ENCODE measurements around the gene RAD50.

Gene RAD50

DNA sequence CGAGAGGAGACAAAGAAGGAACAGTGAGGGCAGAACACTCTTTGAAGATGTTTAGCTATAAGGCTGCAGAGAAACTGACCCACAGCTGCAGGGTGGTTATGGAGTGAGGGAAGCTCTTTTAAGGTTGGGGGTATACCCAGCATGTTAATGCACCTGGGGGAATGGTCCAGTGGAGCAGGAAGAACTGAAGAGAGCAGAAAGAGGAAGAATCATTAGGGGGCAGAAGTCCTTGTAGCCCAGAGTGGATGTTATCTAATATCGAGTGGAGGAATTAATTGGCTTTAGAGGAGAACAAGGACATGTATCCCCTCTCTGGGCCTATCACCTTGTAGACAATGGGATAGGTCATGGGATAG is 124.7 kb downstream of the RAD50 start:
- peaks cover 0 to 11% (median 6%) of the 10 kb centered on the region in 5 donors for H3K4me1 ChIP-seq (ENCODE audit: control insufficient read depth in 5 of 5, insufficient read depth in 5 of 5, low read length in 5 of 5)
- no peak overlapping the region for H3K27ac ChIP-seq (ENCODE audit: low read depth, low read length)

DNA sequence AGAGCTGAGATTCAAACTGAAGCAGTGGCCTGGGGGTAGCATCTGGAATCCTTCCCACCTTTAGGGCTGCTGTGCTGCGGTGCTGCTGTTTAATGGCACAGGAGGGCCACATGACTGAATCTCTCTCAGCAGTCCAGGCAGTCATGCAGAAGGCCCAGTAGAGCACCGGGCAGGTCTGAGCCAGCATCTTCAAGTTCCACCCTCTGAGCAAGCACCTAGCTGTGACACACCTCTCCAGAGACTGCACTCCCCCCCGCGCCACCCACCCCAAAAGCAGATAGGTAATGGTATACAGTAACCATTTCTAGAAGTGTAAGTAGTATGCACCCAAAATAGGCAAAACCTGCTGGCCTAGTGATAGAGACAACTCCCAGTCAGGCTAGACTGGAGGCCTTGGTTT is 125.2 kb downstream of the RAD50 start:
- peaks cover 0 to 7% (median 3%) of the 10 kb centered on the region in 5 donors for H3K4me1 ChIP-seq (ENCODE audit: control insufficient read depth in 5 of 5, insufficient read depth in 5 of 5, low read length in 5 of 5)
- no peaks in the 10 kb centered on the region for H3K9me3 ChIP-seq (ENCODE audit: control insufficient read depth in 5 of 5, low read length in 5 of 5)
- H3K27me3 ChIP-seq (ENCODE audit: control insufficient read depth in 5 of 5, insufficient read depth in 4 of 5, low read length in 5 of 5) = no peaks in the 10 kb centered on the region
- H3K9ac ChIP-seq (ENCODE audit: low read length in 5 of 5) = no peak overlapping the region
- H3K27ac ChIP-seq (ENCODE audit: low read depth, low read length) = no peak overlapping the region
- H3K4me3 ChIP-seq (ENCODE audit: low read depth in 1 of 5, low read length in 5 of 5) = no peak overlapping the region
- no peaks in the 10 kb centered on the region for H3K36me3 ChIP-seq (ENCODE audit: control insufficient read depth in 5 of 5, insufficient read depth in 5 of 5, low read length in 5 of 5)

More for the DNA sequence above, 124.7 kb downstream of the RAD50 start:
- Histone ChIP-seq H3K36me3 (ENCODE audit: control insufficient read depth in 5 of 5, insufficient read depth in 5 of 5, low read length in 5 of 5) (no peaks in the 10 kb centered on the region), H3K4me3 (ENCODE audit: low read depth in 1 of 5, low read length in 5 of 5) (no peak overlapping the region), H3K9ac (ENCODE audit: low read length in 5 of 5) (no peak overlapping the region), H3K27me3 (ENCODE audit: control insufficient read depth in 5 of 5, insufficient read depth in 4 of 5, low read length in 5 of 5) (no peaks in the 10 kb centered on the region), H3K9me3 (ENCODE audit: control insufficient read depth in 5 of 5, low read length in 5 of 5) (no peaks in the 10 kb centered on the region)

GRCh38 chr5:132684491-132684890 is 127.7 kb downstream of the RAD50 start:
- Histone ChIP-seq H3K4me1 (ENCODE audit: control insufficient read depth in 5 of 5, insufficient read depth in 5 of 5, low read length in 5 of 5) (no peaks in the 10 kb centered on the region), H3K9ac (ENCODE audit: low read length in 5 of 5) (no peak overlapping the region), H3K27me3 (ENCODE audit: control insufficient read depth in 5 of 5, insufficient read depth in 4 of 5, low read length in 5 of 5) (no peaks in the 10 kb centered on the region), H3K27ac (ENCODE audit: low read depth, low read length) (no peak overlapping the region), H3K4me3 (ENCODE audit: low read depth in 1 of 5, low read length in 5 of 5) (no peak overlapping the region), H3K9me3 (ENCODE audit: control insufficient read depth in 5 of 5, low read length in 5 of 5) (no peaks in the 10 kb centered on the region), H3K36me3 (ENCODE audit: control insufficient read depth in 5 of 5, insufficient read depth in 5 of 5, low read length in 5 of 5) (no peaks in the 10 kb centered on the region)

- H3K4me1 ChIP-seq (ENCODE audit: control insufficient read depth in 5 of 5, insufficient read depth in 5 of 5, low read length in 5 of 5) = no peaks in the 10 kb centered on the region
- no peak overlapping the region for H3K4me3 ChIP-seq (ENCODE audit: low read depth in 1 of 5, low read length in 5 of 5)
- no peak overlapping the region for H3K27ac ChIP-seq (ENCODE audit: low read depth, low read length)
- no peaks in the 10 kb centered on the region for H3K27me3 ChIP-seq (ENCODE audit: control insufficient read depth in 5 of 5, insufficient read depth in 4 of 5, low read length in 5 of 5)
- H3K36me3 ChIP-seq (ENCODE audit: control insufficient read depth in 5 of 5, insufficient read depth in 5 of 5, low read length in 5 of 5) = no peaks in the 10 kb centered on the region
- H3K9ac ChIP-seq (ENCODE audit: low read length in 5 of 5) = no peak overlapping the region
- H3K9me3 ChIP-seq (ENCODE audit: control insufficient read depth in 5 of 5, low read length in 5 of 5) = no peaks in the 10 kb centered on the region
Measured at GRCh38 chr5:132684922-132685720, 128.3 kb downstream of the RAD50 start.

GRCh38 chr5:132686193-132686592 is 129.4 kb downstream of the RAD50 start:
- H3K27me3 ChIP-seq (ENCODE audit: control insufficient read depth in 5 of 5, insufficient read depth in 4 of 5, low read length in 5 of 5) = no peaks in the 10 kb centered on the region
- H3K9me3 ChIP-seq (ENCODE audit: control insufficient read depth in 5 of 5, low read length in 5 of 5) = no peaks in the 10 kb centered on the region
- no peak overlapping the region for H3K4me3 ChIP-seq (ENCODE audit: low read depth in 1 of 5, low read length in 5 of 5)
- no peak overlapping the region for H3K27ac ChIP-seq (ENCODE audit: low read depth, low read length)
- no peak overlapping the region for H3K9ac ChIP-seq (ENCODE audit: low read length in 5 of 5)
- H3K4me1 ChIP-seq (ENCODE audit: control insufficient read depth in 5 of 5, insufficient read depth in 5 of 5, low read length in 5 of 5) = no peaks in the 10 kb centered on the region
- H3K36me3 ChIP-seq (ENCODE audit: control insufficient read depth in 5 of 5, insufficient read depth in 5 of 5, low read length in 5 of 5) = no peaks in the 10 kb centered on the region

DNA sequence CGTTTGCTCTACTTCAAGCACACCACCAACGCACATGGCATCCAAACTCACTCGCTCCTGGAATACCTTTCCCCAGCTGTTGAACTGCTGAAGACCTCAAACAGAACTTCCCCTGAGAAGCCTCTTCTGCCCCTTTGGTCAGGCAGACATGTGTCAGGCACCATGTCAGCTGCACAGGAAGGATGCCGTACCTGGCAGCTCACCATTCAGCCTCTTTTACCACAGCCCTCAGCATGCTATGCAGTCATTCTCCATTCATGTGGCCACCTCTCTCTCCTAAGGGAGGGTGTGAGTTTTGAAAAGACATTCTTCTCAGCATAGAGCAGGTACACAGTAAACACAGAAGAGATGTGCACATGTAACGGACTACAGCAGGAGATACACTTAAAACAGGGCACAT is 131.2 kb downstream of the RAD50 start:
- no peak overlapping the region for H3K9ac ChIP-seq (ENCODE audit: low read length in 5 of 5)
- no peak overlapping the region for H3K27ac ChIP-seq (ENCODE audit: low read depth, low read length)
- no peaks in the 10 kb centered on the region for H3K4me1 ChIP-seq (ENCODE audit: control insufficient read depth in 5 of 5, insufficient read depth in 5 of 5, low read length in 5 of 5)
- no peaks in the 10 kb centered on the region for H3K27me3 ChIP-seq (ENCODE audit: control insufficient read depth in 5 of 5, insufficient read depth in 4 of 5, low read length in 5 of 5)
- H3K36me3 ChIP-seq (ENCODE audit: control insufficient read depth in 5 of 5, insufficient read depth in 5 of 5, low read length in 5 of 5) = no peaks in the 10 kb centered on the region
- H3K4me3 ChIP-seq (ENCODE audit: low read depth in 1 of 5, low read length in 5 of 5) = no peak overlapping the region
- no peaks in the 10 kb centered on the region for H3K9me3 ChIP-seq (ENCODE audit: control insufficient read depth in 5 of 5, low read length in 5 of 5)

DNA sequence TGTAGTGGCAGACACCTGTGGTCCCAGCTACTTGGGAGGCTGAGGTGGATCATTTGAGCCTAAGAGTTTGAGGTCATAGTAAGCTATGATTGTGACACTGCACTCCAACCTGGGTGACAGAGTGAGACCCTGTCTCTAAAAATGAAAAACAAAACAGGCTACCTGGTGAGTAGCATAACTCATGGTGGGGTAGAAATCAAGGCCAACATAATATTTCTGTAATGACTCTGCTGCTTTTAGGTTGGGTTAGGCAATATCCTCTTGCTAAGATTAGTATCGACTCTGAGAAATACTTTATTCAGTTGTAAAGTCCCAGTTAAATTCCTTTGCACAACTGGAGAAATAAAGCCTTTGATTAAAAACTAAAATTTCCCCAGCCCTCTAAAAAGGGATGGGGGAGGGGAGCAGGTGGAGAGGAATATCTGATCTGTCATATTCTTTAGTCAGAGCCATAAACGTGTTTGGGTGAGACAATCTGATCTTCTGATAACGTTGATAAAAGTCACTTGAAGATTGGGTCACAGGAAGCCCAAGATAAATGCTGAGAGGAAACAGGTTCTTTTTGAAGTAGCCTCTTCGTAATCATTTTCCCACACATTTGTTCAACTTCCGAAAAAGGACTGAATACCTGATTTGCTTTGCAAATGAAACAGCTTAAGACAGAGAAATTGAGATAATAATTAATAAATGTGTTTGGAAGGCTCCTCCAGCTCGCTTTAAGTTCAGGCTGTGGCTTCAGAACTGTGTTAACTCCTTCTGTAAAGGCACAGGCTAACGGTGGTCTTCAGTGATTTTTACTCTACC is 132.0 kb downstream of the RAD50 start:
- no peaks in the 10 kb centered on the region for H3K27me3 ChIP-seq (ENCODE audit: control insufficient read depth in 5 of 5, insufficient read depth in 4 of 5, low read length in 5 of 5)
- no peaks in the 10 kb centered on the region for H3K36me3 ChIP-seq (ENCODE audit: control insufficient read depth in 5 of 5, insufficient read depth in 5 of 5, low read length in 5 of 5)
- H3K4me1 ChIP-seq (ENCODE audit: control insufficient read depth in 5 of 5, insufficient read depth in 5 of 5, low read length in 5 of 5) = no peaks in the 10 kb centered on the region
- H3K9me3 ChIP-seq (ENCODE audit: control insufficient read depth in 5 of 5, low read length in 5 of 5) = no peaks in the 10 kb centered on the region
- H3K9ac ChIP-seq (ENCODE audit: low read length in 5 of 5) = no peak overlapping the region
- H3K27ac ChIP-seq (ENCODE audit: low read depth, low read length) = no peak overlapping the region
- H3K4me3 ChIP-seq (ENCODE audit: low read depth in 1 of 5, low read length in 5 of 5) = no peak overlapping the region

- Histone ChIP-seq H3K9ac (ENCODE audit: low read length in 5 of 5) (no peak overlapping the region), H3K36me3 (ENCODE audit: control insufficient read depth in 5 of 5, insufficient read depth in 5 of 5, low read length in 5 of 5) (no peaks in the 10 kb centered on the region), H3K27ac (ENCODE audit: low read depth, low read length) (no peak overlapping the region)
Measured at GRCh38 chr5:132689513-132689912, 132.7 kb downstream of the RAD50 start.

GRCh38 chr5:132690156-132690555 is 133.4 kb downstream of the RAD50 start:
- Histone ChIP-seq H3K36me3 (ENCODE audit: control insufficient read depth in 5 of 5, insufficient read depth in 5 of 5, low read length in 5 of 5) (no peaks in the 10 kb centered on the region), H3K4me1 (ENCODE audit: control insufficient read depth in 5 of 5, insufficient read depth in 5 of 5, low read length in 5 of 5) (no peaks in the 10 kb centered on the region), H3K27me3 (ENCODE audit: control insufficient read depth in 5 of 5, insufficient read depth in 4 of 5, low read length in 5 of 5) (no peaks in the 10 kb centered on the region), H3K9ac (ENCODE audit: low read length in 5 of 5) (no peak overlapping the region), H3K27ac (ENCODE audit: low read depth, low read length) (no peak overlapping the region), H3K9me3 (ENCODE audit: control insufficient read depth in 5 of 5, low read length in 5 of 5) (no peaks in the 10 kb centered on the region), H3K4me3 (ENCODE audit: low read depth in 1 of 5, low read length in 5 of 5) (no peak overlapping the region)

More at GRCh38 chr5:132689513-132689912, 132.7 kb downstream of the RAD50 start:
- Histone ChIP-seq H3K27me3 (ENCODE audit: control insufficient read depth in 5 of 5, insufficient read depth in 4 of 5, low read length in 5 of 5) (no peaks in the 10 kb centered on the region), H3K9me3 (ENCODE audit: control insufficient read depth in 5 of 5, low read length in 5 of 5) (no peaks in the 10 kb centered on the region), H3K4me1 (ENCODE audit: control insufficient read depth in 5 of 5, insufficient read depth in 5 of 5, low read length in 5 of 5) (no peaks in the 10 kb centered on the region), H3K4me3 (ENCODE audit: low read depth in 1 of 5, low read length in 5 of 5) (no peak overlapping the region)
